Muscle layer of colon (tissue), 2 donors: Measurements from ENCODE around the gene NUP93.
"Not testable (repeated sequence)": the region's sequence is repeated elsewhere in the genome, so short reads cannot be mapped to it uniquely, and the experiment has no call there.

ENCODE experiments used
- H3K27ac ChIP-seq: one replicate; pipeline ENCODE4 v1.7.0; 2013; ENCODE audit warnings: low read depth, mild to moderate bottlenecking, low read length, moderate library complexity
- H3K27me3 ChIP-seq, 2 donors: one replicate each; pipeline ENCODE4 v1.7.0; 2013; ENCODE audit warnings: low read length in 2 of 2, mild to moderate bottlenecking in 2 of 2; ENCODE audit not compliant: insufficient read depth in 2 of 2, control insufficient read depth in 1 of 2
- H3K36me3 ChIP-seq: one replicate; pipeline ENCODE4 v1.7.0; 2013; ENCODE audit warnings: mild to moderate bottlenecking, low read length; ENCODE audit not compliant: insufficient read depth
- H3K4me1 ChIP-seq: one replicate; pipeline ENCODE4 v1.7.0; 2013; ENCODE audit warnings: mild to moderate bottlenecking, low read length; ENCODE audit not compliant: insufficient read depth
- H3K4me3 ChIP-seq, 2 donors: one replicate each; pipeline ENCODE4 v1.7.0; 2013; ENCODE audit warnings: low read length in 2 of 2, low read depth in 1 of 2, mild to moderate bottlenecking in 1 of 2, moderate library complexity in 1 of 2
- H3K9ac ChIP-seq: one replicate; pipeline ENCODE4 v1.7.0; 2013; ENCODE audit warnings: low read length
- H3K9me3 ChIP-seq: one replicate; pipeline ENCODE4 v1.7.0; 2013; ENCODE audit warnings: mild to moderate bottlenecking, low read length
- donor health status: abdominal sarcoma.
- donor health status: Adenocarcinoma of cecum.

The NUP93 gene

GRCh38 chr16:56807676-56808067, 77.7 kb downstream of the NUP93 start:
- not testable (repeated sequence) for H3K4me1 ChIP-seq, H3K27ac ChIP-seq

GRCh38 chr16:56810954-56811353, 81.0 kb downstream of the NUP93 start:
- Histone ChIP-seq H3K4me1 (no peaks in the 10 kb centered on the region), H3K27ac (no peak overlapping the region), H3K36me3 (peaks cover 14% of the 10 kb centered on the region), H3K9ac (no peak overlapping the region), H3K9me3 (no peaks in the 10 kb centered on the region), H3K27me3 (no peaks in the 10 kb centered on the region), H3K4me3 (no peak overlapping the region)

More at GRCh38 chr16:56807676-56808067, 77.7 kb downstream of the NUP93 start:
- H3K36me3 ChIP-seq: peaks cover 19% of the 10 kb centered on the region
- H3K4me3 ChIP-seq, H3K27me3 ChIP-seq, H3K9me3 ChIP-seq, H3K9ac ChIP-seq: not testable (repeated sequence)

GRCh38 chr16:56811602-56812001, 81.7 kb downstream of the NUP93 start:
- not testable (repeated sequence) for H3K4me3 ChIP-seq, H3K4me1 ChIP-seq, H3K36me3 ChIP-seq, H3K27ac ChIP-seq, H3K9ac ChIP-seq, H3K9me3 ChIP-seq, H3K27me3 ChIP-seq

- Histone ChIP-seq H3K27me3 (no peaks in the 10 kb centered on the region), H3K27ac (no peak overlapping the region), H3K9ac (no peak overlapping the region), H3K4me1 (no peaks in the 10 kb centered on the region), H3K36me3 (no peaks in the 10 kb centered on the region), H3K4me3 (no peak overlapping the region), H3K9me3 (no peaks in the 10 kb centered on the region)
These were observed 83.0 kb downstream of the NUP93 start for GRCh38 chr16:56812884-56813283.

- H3K4me1 ChIP-seq: no peaks in the 10 kb centered on the region
- H3K27me3 ChIP-seq: no peaks in the 10 kb centered on the region
- no peak overlapping the region for H3K27ac ChIP-seq
- no peaks in the 10 kb centered on the region for H3K9me3 ChIP-seq
- H3K36me3 ChIP-seq: no peaks in the 10 kb centered on the region
- H3K4me3 ChIP-seq: no peak overlapping the region
- no peak overlapping the region for H3K9ac ChIP-seq
These were observed 84.9 kb downstream of the NUP93 start for GRCh38 chr16:56814537-56815432.

GRCh38 chr16:56815721-56816120, 85.8 kb downstream of the NUP93 start:
- no peak overlapping the region for H3K4me3 ChIP-seq

GRCh38 chr16:56817056-56817455, 87.1 kb downstream of the NUP93 start:
- no peak overlapping the region for H3K27ac ChIP-seq
- H3K9ac ChIP-seq: no peak overlapping the region
- H3K4me3 ChIP-seq: no peak overlapping the region
- H3K27me3 ChIP-seq: no peaks in the 10 kb centered on the region
- peaks cover 10% of the 10 kb centered on the region for H3K36me3 ChIP-seq
- H3K9me3 ChIP-seq: no peaks in the 10 kb centered on the region
- H3K4me1 ChIP-seq: no peaks in the 10 kb centered on the region

More at GRCh38 chr16:56815721-56816120, 85.8 kb downstream of the NUP93 start:
- no peaks in the 10 kb centered on the region for H3K4me1 ChIP-seq
- H3K36me3 ChIP-seq: no peaks in the 10 kb centered on the region
- H3K27me3 ChIP-seq: no peaks in the 10 kb centered on the region
- H3K27ac ChIP-seq: no peak overlapping the region
- no peaks in the 10 kb centered on the region for H3K9me3 ChIP-seq
- no peak overlapping the region for H3K9ac ChIP-seq

- Histone ChIP-seq H3K36me3 (peaks cover 10% of the 10 kb centered on the region), H3K9me3 (no peaks in the 10 kb centered on the region), H3K4me1 (no peaks in the 10 kb centered on the region), H3K27ac (no peak overlapping the region), H3K4me3 (no peak overlapping the region), H3K27me3 (no peaks in the 10 kb centered on the region), H3K9ac (no peak overlapping the region)
These were observed 88.0 kb downstream of the NUP93 start for GRCh38 chr16:56817938-56818337.

GRCh38 chr16:56823081-56823733, 93.3 kb downstream of the NUP93 start:
- Histone ChIP-seq H3K27ac (no peak overlapping the region), H3K4me3 (no peak overlapping the region), H3K36me3 (peaks cover 18% of the 10 kb centered on the region), H3K4me1 (no peaks in the 10 kb centered on the region), H3K9ac (no peak overlapping the region), H3K9me3 (no peaks in the 10 kb centered on the region), H3K27me3 (no peaks in the 10 kb centered on the region)

- H3K27me3 ChIP-seq: no peaks in the 10 kb centered on the region
- H3K9me3 ChIP-seq: no peaks in the 10 kb centered on the region
- H3K36me3 ChIP-seq: peaks cover 18% of the 10 kb centered on the region
- no peak overlapping the region for H3K27ac ChIP-seq
- H3K4me3 ChIP-seq: no peak overlapping the region
- no peaks in the 10 kb centered on the region for H3K4me1 ChIP-seq
- H3K9ac ChIP-seq: no peak overlapping the region
These were observed 94.4 kb downstream of the NUP93 start for GRCh38 chr16:56824331-56824730.

GRCh38 chr16:56824804-56825203, 94.9 kb downstream of the NUP93 start:
- Histone ChIP-seq H3K9ac (no peak overlapping the region), H3K4me1 (no peaks in the 10 kb centered on the region), H3K9me3 (no peaks in the 10 kb centered on the region), H3K27me3 (no peaks in the 10 kb centered on the region), H3K4me3 (no peak overlapping the region), H3K27ac (no peak overlapping the region), H3K36me3 (peaks cover 18% of the 10 kb centered on the region)
